Dermis blood vessel endothelial cell (primary cell): ENCODE measurements around the gene BPI. TPM values are rescaled to one million over a fixed set of nuclear protein-coding genes. Genes with fewer than 3 reads are reported as not detected.
"Not testable (repeated sequence)": the region's sequence is repeated elsewhere in the genome, so short reads cannot be mapped to it uniquely, and the experiment has no call there.

Experiments
- DNase-seq: peaks from one replicate; pipeline ENCODE4 v3.0.0; 2010
- total RNA-seq: library from RNA; depleted of rRNA; stranded (reverse); fragments of >200 nt; gene quantifications from 2 replicates; pipeline ENCODE4 v1.2.3, GENCODE V29; 2014

Gene BPI
- total RNA-seq, 1 donor from 2014 or later, result not detected

DNA sequence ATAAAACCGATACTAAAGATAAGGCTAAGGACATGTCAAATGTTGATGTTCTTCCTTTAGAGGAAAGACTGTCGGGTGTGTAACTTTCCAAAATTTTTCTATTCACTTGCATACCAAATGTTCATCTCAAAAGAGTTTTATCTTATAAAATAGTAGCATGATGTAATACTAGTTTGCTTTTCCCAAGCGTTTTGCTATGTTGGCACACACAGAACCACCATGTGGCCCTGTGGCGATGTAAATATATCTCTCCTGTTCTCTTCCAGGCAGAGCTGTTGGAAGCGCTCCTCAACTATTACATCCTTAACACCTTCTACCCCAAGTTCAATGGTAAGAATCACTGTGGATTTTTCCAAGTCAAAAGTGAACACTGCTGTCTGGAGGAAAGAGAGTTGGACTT lies 68.8 kb downstream of the BPI start:
- no peak for DNase-seq

DNA sequence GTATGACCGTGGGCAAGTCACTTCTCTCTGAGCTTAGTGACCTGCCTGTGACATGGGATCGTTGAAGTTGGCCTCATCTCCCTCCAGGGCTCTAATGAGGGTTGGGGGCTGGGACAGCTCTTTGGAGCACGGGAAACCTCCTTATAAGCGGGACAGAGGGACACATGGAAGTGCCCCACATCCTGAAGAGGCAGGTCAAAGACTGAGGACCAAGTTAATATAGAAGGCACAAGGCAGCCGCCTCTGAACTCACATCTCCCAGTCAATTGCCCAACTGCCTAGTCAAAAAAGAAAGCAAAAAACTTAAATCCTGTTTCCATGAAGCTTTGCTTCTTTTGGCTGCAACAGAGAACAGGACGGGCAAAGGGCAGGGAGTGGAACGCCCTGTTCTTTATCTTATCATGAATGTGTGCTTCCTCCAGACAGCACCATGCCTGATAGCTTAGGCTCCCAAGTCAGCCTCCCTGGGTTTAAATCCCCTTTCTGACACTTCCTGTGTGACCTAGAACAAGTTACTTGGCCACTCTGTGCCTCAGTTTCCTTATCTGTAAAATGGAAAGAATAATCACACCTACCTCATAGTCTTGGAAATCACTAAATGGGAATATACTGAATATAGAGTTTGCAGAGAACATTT lies 69.4 kb downstream of the BPI start:
- peak; percentile 5 for DNase-seq

DNA sequence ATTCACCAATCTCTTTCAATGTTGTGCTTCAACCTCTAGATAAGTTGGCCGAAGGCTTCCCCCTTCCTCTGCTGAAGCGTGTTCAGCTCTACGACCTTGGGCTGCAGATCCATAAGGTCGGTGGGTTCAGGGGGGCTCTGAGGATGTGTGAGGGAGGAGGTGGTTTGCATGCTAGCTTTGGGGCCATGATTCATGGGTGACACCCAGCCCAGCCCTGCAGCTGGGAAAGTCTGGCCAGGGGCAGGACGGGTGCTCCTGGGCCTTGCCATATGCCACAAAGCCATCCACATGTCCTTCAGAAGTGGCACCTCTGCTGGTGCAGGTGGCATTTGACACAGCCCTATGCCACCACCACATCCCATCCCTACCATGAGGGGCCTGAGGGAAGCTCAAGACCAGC lies 69.9 kb downstream of the BPI start:
- DNase-seq, result no peak

- DNase-seq, result no peak
Observed at GRCh38 chr20:38377039-38377685, 73.2 kb downstream of the BPI start.

- not testable (repeated sequence) for DNase-seq
Observed at GRCh38 chr20:38377838-38378237, 73.9 kb downstream of the BPI start.

DNA sequence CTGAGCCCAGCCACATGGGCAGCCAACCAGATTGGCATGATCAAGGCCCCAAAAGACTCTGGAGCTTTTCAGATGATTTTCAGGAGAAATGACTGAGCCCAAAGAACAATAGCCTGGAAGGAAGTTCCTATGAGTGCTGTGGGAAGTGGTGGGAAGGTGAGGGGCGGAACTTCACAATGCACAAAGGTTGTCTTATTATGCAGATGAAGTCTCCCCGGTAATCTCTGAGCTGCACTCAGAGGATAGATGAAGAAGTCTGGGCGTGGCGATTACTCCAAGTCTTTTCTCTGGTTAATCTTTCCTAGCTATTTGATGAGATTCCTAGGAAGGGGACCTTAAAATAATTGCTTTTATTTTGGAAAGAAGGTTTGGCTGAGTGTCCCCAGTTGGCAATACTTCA lies 79.2 kb downstream of the BPI start:
- DNase-seq, result peak; percentile 37

DNA sequence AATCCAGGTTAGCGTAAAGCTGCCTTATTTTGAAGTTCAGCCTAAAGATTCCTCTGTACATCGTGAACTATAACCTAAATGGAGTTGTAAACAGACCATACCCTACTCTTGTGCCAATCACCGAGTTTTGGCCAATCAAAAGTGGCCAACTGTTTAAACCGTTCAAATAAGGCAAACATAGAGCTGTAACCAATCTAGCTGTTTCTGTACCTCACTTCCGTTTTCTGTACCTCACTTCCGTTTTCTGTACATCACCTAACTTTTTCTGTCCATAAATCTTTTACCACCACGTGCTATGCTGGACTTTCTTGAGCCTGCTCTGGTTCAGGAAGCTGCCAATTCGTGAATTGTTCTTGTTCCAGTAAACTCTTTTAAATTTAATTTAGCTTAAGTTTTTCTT lies 82.0 kb downstream of the BPI start:
- DNase-seq, result no peak

DNA sequence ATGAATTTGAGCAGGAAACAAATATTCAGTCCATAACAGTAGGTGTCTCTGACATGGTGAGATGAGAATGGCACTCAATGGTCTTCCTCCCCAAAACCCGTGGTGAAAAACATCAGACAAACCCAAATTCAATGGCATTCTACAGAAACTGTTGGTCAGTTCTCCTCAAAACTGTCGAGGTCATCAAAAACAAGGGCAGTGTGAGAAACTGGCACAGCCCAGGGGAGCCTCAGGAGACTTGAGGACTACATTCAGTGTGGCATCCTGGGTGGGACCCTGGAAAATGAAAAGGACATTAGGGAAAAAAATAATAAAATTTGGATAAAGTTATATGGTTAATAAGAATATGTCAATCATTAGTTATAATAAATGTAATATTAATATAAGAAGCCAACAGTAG lies 82.9 kb downstream of the BPI start:
- DNase-seq, result no peak

Other genes starting within 250 kb of the BPI start
- 401 and 1,564 TPM in 2 replicates for gene TGM2, start 138.9 kb upstream of the BPI start, total RNA-seq
- 0.05 and 0.51 TPM in 2 replicates for gene KIAA1755, start 43.4 kb upstream of the BPI start, total RNA-seq
- gene LBP, start 42.3 kb downstream of the BPI start, total RNA-seq, result 0.05 TPM in 1 of 2 replicates, not detected in the other
- 6.7 and 11.6 TPM in 2 replicates for gene SNHG17, start 131.2 kb downstream of the BPI start, total RNA-seq
- 28.4 and 29.1 TPM in 2 replicates for gene RALGAPB, start 168.7 kb downstream of the BPI start, total RNA-seq